Neuronal stem cell (in vitro differentiated cells): Measurements from ENCODE around the gene NOP14.
"Not testable (repeated sequence)": the region's sequence is repeated elsewhere in the genome, so short reads cannot be mapped to it uniquely, and the experiment has no call there.

Experiments
- DNase-seq: peaks from one replicate; pipeline ENCODE4 v3.0.0-alpha.2; 2013; ENCODE audit warnings: low spot score
- H2AFZ ChIP-seq: one replicate; pipeline ENCODE4 v1.6.1; 2013; ENCODE audit warnings: mild to moderate bottlenecking, low read length, inconsistent platforms
- H2AK5ac ChIP-seq: 2 replicates; pipeline ENCODE4 v1.6.1; 2013; ENCODE audit warnings: low read depth, mild to moderate bottlenecking, inconsistent platforms, low read length, moderate library complexity, mixed read lengths
- H2BK120ac ChIP-seq: 2 replicates; pipeline ENCODE4 v1.6.1; 2013; ENCODE audit warnings: low read depth, mild to moderate bottlenecking, inconsistent platforms, low read length, moderate library complexity, mixed read lengths
- H2BK12ac ChIP-seq: one replicate; pipeline ENCODE4 v1.6.1; 2013; ENCODE audit warnings: low read length, inconsistent platforms
- H2BK15ac ChIP-seq: 2 replicates; pipeline ENCODE4 v1.6.1; 2013; ENCODE audit warnings: mild to moderate bottlenecking, low read length, inconsistent platforms, mixed read lengths
- H2BK5ac ChIP-seq: one replicate; pipeline ENCODE4 v1.6.1; 2013; ENCODE audit warnings: inconsistent platforms, mild to moderate bottlenecking, low read length, moderate library complexity
- H3K14ac ChIP-seq: one replicate; pipeline ENCODE4 v1.6.1; 2013; ENCODE audit warnings: low read length, inconsistent platforms
- H3K18ac ChIP-seq: 2 replicates; pipeline ENCODE4 v1.6.1; 2013; ENCODE audit warnings: low read length, inconsistent platforms
- H3K23ac ChIP-seq: 2 replicates; pipeline ENCODE4 v1.6.1; 2013; ENCODE audit warnings: low read depth, mild to moderate bottlenecking, mixed read lengths, low read length, inconsistent platforms; ENCODE audit not compliant: poor library complexity
- H3K27ac ChIP-seq: replicated peaks from 3 replicates; pipeline ENCODE4 v1.5.1; 2013; ENCODE audit warnings: low read length, inconsistent platforms
- H3K27me3 ChIP-seq, 3 experiments: 2 replicates each; pipeline ENCODE4 v1.6.1; 2013; ENCODE audit warnings: low read length in 3 of 3, mild to moderate bottlenecking in 2 of 3, inconsistent platforms in 1 of 3, low read depth in 1 of 3, mixed read lengths in 1 of 3, moderate library complexity in 1 of 3; ENCODE audit not compliant: control insufficient read depth in 3 of 3, insufficient read depth in 3 of 3
- H3K36me3 ChIP-seq, 2 donors: replicated peaks in 1 of 2; 2 replicates each; pipeline ENCODE4 v1.6.1; 2013; ENCODE audit warnings: low read length in 2 of 2; ENCODE audit not compliant: control insufficient read depth in 2 of 2, insufficient read depth in 2 of 2
- H3K4ac ChIP-seq: 2 replicates; pipeline ENCODE4 v1.6.1; 2013; ENCODE audit warnings: inconsistent platforms, mild to moderate bottlenecking, low read length, moderate library complexity
- H3K4me1 ChIP-seq, 2 donors: 1 replicate in 1 of 2; 2 replicates in 1 of 2; pipeline ENCODE4 v1.6.1; 2013; ENCODE audit warnings: low read length in 2 of 2, low read depth in 1 of 2; ENCODE audit not compliant: control insufficient read depth in 2 of 2, insufficient read depth in 1 of 2
- H3K4me2 ChIP-seq: one replicate; pipeline ENCODE4 v1.6.1; 2013; ENCODE audit warnings: mild to moderate bottlenecking, low read length, inconsistent platforms; ENCODE audit not compliant: insufficient read depth, poor library complexity, severe bottlenecking
- H3K4me3 ChIP-seq, 2 donors: 2 replicates each; pipeline ENCODE4 v1.5.1; 2013; ENCODE audit warnings: low read length in 2 of 2, mild to moderate bottlenecking in 2 of 2, inconsistent platforms in 1 of 2, moderate library complexity in 1 of 2
- H3K79me1 ChIP-seq: one replicate; pipeline ENCODE4 v1.6.1; 2013; ENCODE audit warnings: low read depth, mild to moderate bottlenecking, inconsistent platforms, low read length, moderate library complexity
- H3K9ac ChIP-seq: one replicate; pipeline ENCODE4 v1.6.1; 2013; ENCODE audit warnings: mild to moderate bottlenecking, low read depth, low read length, inconsistent platforms; ENCODE audit not compliant: poor library complexity
- H3K9me3 ChIP-seq, 2 donors: replicated peaks in 1 of 2; 2 replicates each; pipeline versions ENCODE3 to v1.6.1; 2013; ENCODE audit warnings: low read length in 2 of 2, mild to moderate bottlenecking in 2 of 2, inconsistent platforms in 1 of 2, low read depth in 1 of 2, mixed read lengths in 1 of 2, moderate library complexity in 1 of 2; ENCODE audit not compliant: control insufficient read depth in 2 of 2, insufficient read depth in 1 of 2
- H4K8ac ChIP-seq: one replicate; pipeline ENCODE4 v1.6.1; 2013; ENCODE audit warnings: low read depth, mild to moderate bottlenecking, inconsistent platforms, low read length, moderate library complexity
- H4K91ac ChIP-seq: one replicate; pipeline ENCODE4 v1.6.1; 2013; ENCODE audit warnings: low read length, low read depth, mild to moderate bottlenecking, inconsistent platforms; ENCODE audit not compliant: poor library complexity
- WGBS, 2 donors: extraction: QIAGEN DNeasy Blood & Tissue Kit; methylation state at CpG; one replicate each; pipeline ENCODE4 v1.1.7; 2013; ENCODE audit warnings: missing lambda C conversion rate in 2 of 2, mixed read lengths in 1 of 2; ENCODE audit not compliant: insufficient read length in 2 of 2, insufficient replicate concordance in 1 of 2; ENCODE audit errors: extremely low coverage in 2 of 2; 5-methylcytosine and 5-hydroxymethylcytosine counted together

Gene NOP14

DNA sequence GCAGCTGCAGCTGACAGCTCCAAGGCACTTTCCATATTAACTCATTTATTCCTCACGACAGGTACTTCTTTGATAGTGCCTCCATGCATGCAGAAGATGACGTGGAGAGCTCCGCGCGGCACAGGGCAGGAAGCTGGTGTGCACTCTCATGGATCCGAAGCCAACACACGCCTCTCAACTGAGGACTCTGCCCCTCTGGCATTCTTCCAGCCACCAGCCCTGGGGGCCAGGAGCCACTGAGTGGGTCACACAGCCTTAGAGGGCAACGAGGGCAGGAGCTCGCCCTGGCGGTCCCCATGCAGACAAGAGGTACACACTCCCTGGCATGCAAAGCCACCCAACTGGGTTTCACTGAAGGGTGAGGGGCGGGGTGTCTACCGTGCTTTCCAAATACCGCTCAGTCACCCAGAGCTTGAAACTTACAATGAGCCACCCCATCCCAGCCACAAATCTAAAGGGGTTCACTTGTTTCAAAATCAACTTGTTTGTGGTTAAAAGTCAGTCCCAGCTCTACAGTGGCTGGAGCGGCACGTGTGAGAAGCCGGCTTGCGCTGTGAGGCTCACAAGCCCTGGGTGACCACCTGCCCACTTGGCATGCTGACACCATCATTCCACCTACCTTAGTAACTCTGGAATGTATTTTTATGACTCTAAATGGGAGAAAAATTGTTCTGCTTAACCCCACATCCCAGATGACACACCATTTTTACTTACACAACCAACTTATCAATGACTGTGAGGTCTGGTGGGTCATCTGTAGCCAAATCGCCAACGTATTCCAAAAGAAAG, 16.2 kb downstream of the NOP14 start:
- no peak overlapping the region for H2AFZ ChIP-seq
- H3K79me1 ChIP-seq, result peaks cover 9% of the 10 kb centered on the region
- no peak overlapping the region for H2BK5ac ChIP-seq
- peaks cover 75 to 96% of the 10 kb centered on the region in 2 donors for H3K36me3 ChIP-seq
- no peak overlapping the region for H2AK5ac ChIP-seq
- H4K91ac ChIP-seq, result no peak overlapping the region
- DNase-seq, result no peak
- no peaks in the 10 kb centered on the region for H3K27me3 ChIP-seq
- H3K4me1 ChIP-seq, result no peaks in the 10 kb centered on the region
- peaks cover 0 to 3% of the 10 kb centered on the region in 2 donors for H3K9me3 ChIP-seq
- no peak overlapping the region for H2BK12ac ChIP-seq
- WGBS, 2 donors, result no CpG with 5 or more reads among the region's 19 CpGs
- H3K4me2 ChIP-seq, result no peak overlapping the region
- H4K8ac ChIP-seq, result no peak overlapping the region
- H3K4ac ChIP-seq, result no peak overlapping the region
- H3K27ac ChIP-seq, result no peak overlapping the region
- H3K14ac ChIP-seq, result peak overlapping the region; percentile 31
- no peak overlapping the region for H2BK120ac ChIP-seq
- H3K18ac ChIP-seq, result no peak overlapping the region
- no peak overlapping the region for H3K4me3 ChIP-seq
- H3K23ac ChIP-seq, result no peak overlapping the region
- no peak overlapping the region for H2BK15ac ChIP-seq
- peak overlapping the region; percentile 34 for H3K9ac ChIP-seq

GRCh38 chr4:2945619-2946604, 17.3 kb downstream of the NOP14 start:
- not testable (repeated sequence) for H3K27me3 ChIP-seq, H2AK5ac ChIP-seq, H2BK5ac ChIP-seq, H2BK15ac ChIP-seq, H3K18ac ChIP-seq, DNase-seq, H4K91ac ChIP-seq, H3K27ac ChIP-seq, H3K9ac ChIP-seq, H2BK120ac ChIP-seq, H2BK12ac ChIP-seq, H3K4me3 ChIP-seq, H2AFZ ChIP-seq, H4K8ac ChIP-seq, H3K14ac ChIP-seq, H3K4me1 ChIP-seq, H3K9me3 ChIP-seq, H3K23ac ChIP-seq, H3K4me2 ChIP-seq, H3K4ac ChIP-seq
- no CpG with 5 or more reads among the region's 30 CpGs for WGBS, 2 donors
- Histone ChIP-seq H3K36me3 (peaks cover 79 to 96% of the 10 kb centered on the region in 2 donors), H3K79me1 (peaks cover 12% of the 10 kb centered on the region)

GRCh38 chr4:2944586-2945526, 18.4 kb downstream of the NOP14 start:
- peaks cover 81 to 96% of the 10 kb centered on the region in 2 donors for H3K36me3 ChIP-seq
- H3K4me2 ChIP-seq, result no peak overlapping the region

More at GRCh38 chr4:2944586-2945526, 18.4 kb downstream of the NOP14 start:
- no peak overlapping the region for H2BK5ac ChIP-seq
- H2BK120ac ChIP-seq, result no peak overlapping the region
- no peaks in the 10 kb centered on the region for H3K27me3 ChIP-seq
- no peak overlapping the region for H2BK15ac ChIP-seq
- no peak overlapping the region for H2AK5ac ChIP-seq
- H3K9me3 ChIP-seq, result peaks cover 0 to 3% of the 10 kb centered on the region in 2 donors
- no peak overlapping the region for H4K91ac ChIP-seq
- no peak overlapping the region for H3K4me3 ChIP-seq
- WGBS, 2 donors, result no CpG with 5 or more reads among the region's 30 CpGs
- H3K79me1 ChIP-seq, result peaks cover 11% of the 10 kb centered on the region
- H3K18ac ChIP-seq, result no peak overlapping the region
- H2BK12ac ChIP-seq, result no peak overlapping the region
- no peak overlapping the region for H3K23ac ChIP-seq
- no peak for DNase-seq
- H3K4me1 ChIP-seq, result no peaks in the 10 kb centered on the region
- H3K27ac ChIP-seq, result no peak overlapping the region
- no peak overlapping the region for H2AFZ ChIP-seq
- H3K9ac ChIP-seq, result no peak overlapping the region
- no peak overlapping the region for H4K8ac ChIP-seq
- no peak overlapping the region for H3K4ac ChIP-seq
- no peak overlapping the region for H3K14ac ChIP-seq
